Measurements from ENCODE around the gene FAM13B.
"Not testable (repeated sequence)": the region's sequence is repeated elsewhere in the genome, so short reads cannot be mapped to it uniquely, and the experiment has no call there.

The FAM13B gene

DNA sequence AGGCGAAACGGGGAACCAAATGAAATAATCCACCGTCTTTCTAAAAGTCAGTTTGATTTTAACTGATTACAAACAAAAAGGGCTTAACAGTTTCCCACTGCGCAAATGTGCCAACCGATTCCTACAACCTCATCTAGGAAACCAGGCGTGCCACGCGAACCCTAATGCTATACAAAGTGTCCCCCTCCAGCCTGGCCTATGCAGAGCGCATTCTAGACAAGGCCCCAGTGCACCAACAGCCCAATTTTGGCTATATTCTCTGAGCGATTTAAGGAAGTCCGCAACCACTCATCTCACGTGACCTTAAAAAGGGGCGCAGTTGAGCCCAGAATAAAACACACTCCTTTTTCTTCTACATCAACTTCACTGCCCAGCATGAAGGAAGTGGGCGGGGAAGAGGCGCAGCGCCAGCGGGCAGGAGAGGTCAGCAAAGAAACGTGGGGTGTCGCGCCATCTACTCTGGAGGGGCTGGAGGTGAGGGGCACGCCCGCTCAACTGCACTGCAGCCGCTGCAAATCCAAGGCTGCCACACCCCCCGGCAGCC lies 779 bp downstream of the FAM13B start:
- DNase-seq (ENCODE audit: low spot score), result no peak
- H3K4me3 ChIP-seq, result peak overlapping the region; percentile 98
- no peak for TF ChIP-seq CTCF (IDR thresholded peaks at IDR 0.05)
- H3K27ac ChIP-seq, result peak overlapping the region; percentile 100

- no peak for DNase-seq (ENCODE audit: low spot score)
- H3K4me3 ChIP-seq, result no peak overlapping the region
- no peak for TF ChIP-seq CTCF (IDR thresholded peaks at IDR 0.05)
- no peak overlapping the region for H3K27ac ChIP-seq
Observed at GRCh38 chr5:138029944-138030343, 2.9 kb downstream of the FAM13B start.

GRCh38 chr5:138029501-138029900 lies 3.4 kb downstream of the FAM13B start:
- TF ChIP-seq CTCF (IDR thresholded peaks at IDR 0.05), result no peak
- DNase-seq (ENCODE audit: low spot score), result no peak
- Histone ChIP-seq H3K27ac (no peak overlapping the region), H3K4me3 (no peak overlapping the region)

DNA sequence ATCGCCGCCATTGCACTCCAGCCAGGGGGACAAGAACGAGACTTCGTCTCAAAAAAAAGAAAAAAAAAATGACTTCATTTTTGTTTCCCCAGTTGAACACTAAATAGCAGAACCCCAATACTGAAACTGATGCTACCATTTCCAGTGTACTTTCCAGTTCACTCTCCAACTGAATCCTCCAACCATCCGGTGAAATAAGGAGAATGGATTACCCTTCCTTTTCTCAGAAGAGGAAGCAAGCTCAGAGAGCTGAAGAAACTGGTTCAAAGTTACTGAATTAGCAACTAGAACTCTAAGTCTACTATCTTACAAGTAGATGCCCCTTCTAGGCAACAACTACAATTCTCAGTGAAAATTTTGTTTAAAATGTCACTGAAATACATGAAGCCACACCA lies 3.9 kb downstream of the FAM13B start:
- TF ChIP-seq CTCF (IDR thresholded peaks at IDR 0.05), result no peak
- no peak overlapping the region for H3K4me3 ChIP-seq
- no peak overlapping the region for H3K27ac ChIP-seq
- DNase-seq (ENCODE audit: low spot score), result no peak

DNA sequence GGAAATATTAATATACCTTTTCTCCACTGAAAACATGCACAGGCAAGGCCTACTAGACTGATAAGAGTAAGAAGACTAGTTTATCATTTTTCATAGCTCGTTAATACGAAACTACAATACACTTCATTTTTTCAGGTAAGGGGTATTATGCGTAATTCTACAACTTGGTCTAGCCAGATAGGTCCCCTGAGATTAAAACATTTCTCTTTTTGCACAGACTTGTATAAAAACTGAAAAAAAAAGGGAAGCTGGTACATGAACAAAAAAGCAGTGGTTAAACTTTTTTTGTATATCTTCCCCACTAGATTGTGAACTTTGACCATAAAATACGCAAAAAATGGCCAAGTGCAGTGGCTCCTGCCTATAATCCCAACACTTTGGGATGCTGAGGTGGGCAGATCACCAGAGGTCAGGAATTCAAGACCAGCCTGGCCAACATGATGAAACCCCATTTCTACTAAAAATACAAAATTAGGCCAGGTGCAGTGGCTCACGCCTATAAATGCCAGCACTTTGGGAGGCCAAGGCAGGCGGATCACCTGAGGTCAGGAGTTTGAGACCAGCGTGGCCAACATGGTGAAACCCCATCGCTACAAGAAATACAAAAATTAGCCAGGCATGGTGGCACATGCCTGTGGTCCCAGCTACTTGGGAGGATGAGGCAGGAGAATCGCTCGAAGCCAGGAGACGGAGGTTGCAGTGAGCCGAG lies 4.5 kb downstream of the FAM13B start:
- not testable (repeated sequence) for H3K27ac ChIP-seq

DNA sequence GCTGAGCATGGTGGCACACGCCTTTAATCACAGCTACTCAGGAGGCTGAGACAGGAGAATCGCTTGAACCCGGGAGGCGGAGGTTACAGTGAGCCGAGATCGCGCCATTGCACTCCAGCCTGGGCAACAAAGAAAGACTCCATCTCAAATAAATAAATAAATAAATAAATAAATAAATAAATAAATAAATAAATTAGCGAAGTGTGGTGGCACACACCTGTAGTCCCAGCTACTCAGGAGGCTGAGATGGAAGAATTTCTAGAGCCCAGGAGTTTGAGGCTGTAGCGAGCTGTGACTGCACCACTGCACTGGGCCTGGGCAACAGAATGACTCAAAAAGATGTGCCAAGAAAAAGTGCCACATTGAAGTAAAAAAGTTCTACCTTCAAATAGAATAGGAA lies 6.1 kb downstream of the FAM13B start:
- DNase-seq (ENCODE audit: low spot score); H3K27ac ChIP-seq; H3K4me3 ChIP-seq: not testable (repeated sequence)

More for the DNA sequence above, 4.5 kb downstream of the FAM13B start:
- not testable (repeated sequence) for DNase-seq (ENCODE audit: low spot score); H3K4me3 ChIP-seq

GRCh38 chr5:138025285-138025684 lies 7.6 kb downstream of the FAM13B start:
- no peak for TF ChIP-seq CTCF (IDR thresholded peaks at IDR 0.05)
- no peak overlapping the region for H3K4me3 ChIP-seq
- H3K27ac ChIP-seq, result no peak overlapping the region
- DNase-seq (ENCODE audit: low spot score), result no peak

- DNase-seq (ENCODE audit: low spot score), result no peak
- Histone ChIP-seq H3K4me3 (no peak overlapping the region), H3K27ac (no peak overlapping the region)
- TF ChIP-seq CTCF (IDR thresholded peaks at IDR 0.05), result no peak
Observed at GRCh38 chr5:138024117-138024516, 8.8 kb downstream of the FAM13B start.

Data from coronary artery (tissue), 2 donors.